T-cell (primary cell): ENCODE measurements around the gene LRRC28. TPM values are rescaled to one million over a fixed set of nuclear protein-coding genes. Genes with fewer than 3 reads are reported as not detected.
A peak's percentile ranks its signal among the peaks of the same experiment; 100 is the strongest.

Experiments used
- ATAC-seq, 4 experiments: fragments of 200-7000 bp in 3 of 4; fragments of 150-1000 bp in 1 of 4; cut with Tn5 transposase; replicated peaks in 1 of 4; 1 replicate in 3 of 4; 2 replicates in 1 of 4; pipeline ENCODE4 v1.10.0; 2021; ENCODE audit warnings: moderate library complexity in 3 of 4, mild to moderate bottlenecking in 2 of 4, moderate number of reproducible peaks in 1 of 4
- CTCF ChIA-PET, 2 donors: fragments of 300-600 bp; sonication (Branson Sonifier 250); formaldehyde crosslinking; loops; one replicate each; lab custom pipeline; 2022; ENCODE audit warnings: antibody characterized with exemption in 2 of 2; lab: Charles Lee
- POLR2A ChIA-PET, 2 donors: fragments of 300-600 bp; sonication (Branson Sonifier 250); formaldehyde crosslinking; loops; one replicate each; lab custom pipeline; 2022; ENCODE audit warnings: antibody characterized with exemption in 2 of 2; lab: Charles Lee
- DNase-seq, 35 experiments: peaks; one replicate each; pipeline versions ENCODE4 v3.0.0 to v3.0.0-alpha.2; 2013 to 2023
- H3K27ac ChIP-seq: one replicate; pipeline ENCODE4 v1.5.1; 2013; ENCODE audit warnings: low read length
- H3K27me3 ChIP-seq, 2 experiments: replicated peaks in 1 of 2; 1 replicate in 1 of 2; 2 replicates in 1 of 2; pipeline versions ENCODE4 v1.6.1 to v1.7.0; 2013; ENCODE audit warnings: low read length in 1 of 2, mixed read lengths in 1 of 2; ENCODE audit not compliant: control insufficient read depth in 2 of 2, insufficient read depth in 2 of 2; ENCODE audit errors: extremely low read depth in 1 of 2
- H3K36me3 ChIP-seq, 2 donors: 1 replicate in 1 of 2; 2 replicates in 1 of 2; pipeline versions ENCODE4 v1.6.1 to v1.7.0; 2013; ENCODE audit warnings: low read length in 1 of 2; ENCODE audit not compliant: control insufficient read depth in 2 of 2, insufficient read depth in 1 of 2; ENCODE audit errors: extremely low read depth in 1 of 2
- H3K4me1 ChIP-seq, 2 experiments: 1 replicate in 1 of 2; 2 replicates in 1 of 2; pipeline versions ENCODE4 v1.6.1 to v1.7.0; 2013; ENCODE audit warnings: low read length in 2 of 2, mixed read lengths in 1 of 2; ENCODE audit not compliant: insufficient read depth in 2 of 2, control insufficient read depth in 1 of 2; ENCODE audit errors: extremely low read depth in 1 of 2
- H3K4me3 ChIP-seq, 2 donors: 1 replicate in 1 of 2; 2 replicates in 1 of 2; pipeline versions ENCODE4 v1.5.1 to v1.7.0; 2013; ENCODE audit warnings: mild to moderate bottlenecking in 2 of 2, low read length in 1 of 2, moderate library complexity in 1 of 2; ENCODE audit not compliant: control insufficient read depth in 1 of 2; ENCODE audit errors: extremely low read depth in 1 of 2
- H3K9me3 ChIP-seq: 2 replicates; pipeline ENCODE4 v1.7.0; 2013
- H3K27ac Mint-ChIP-seq, 2 donors: one replicate each; pipeline ENCODE4 v1.8.0; 2020 to 2021; ENCODE audit warnings: mild to moderate bottlenecking in 2 of 2, mixed read lengths in 2 of 2
- H3K27me3 Mint-ChIP-seq, 2 donors: one replicate each; pipeline ENCODE4 v1.8.0; 2021 to 2022; ENCODE audit warnings: mixed read lengths in 2 of 2
- H3K36me3 Mint-ChIP-seq: one replicate; pipeline ENCODE4 v1.8.0; 2021; ENCODE audit warnings: mixed read lengths
- H3K4me1 Mint-ChIP-seq, 3 donors: one replicate each; pipeline ENCODE4 v1.8.0; 2020 to 2022; ENCODE audit warnings: mixed read lengths in 3 of 3, mild to moderate bottlenecking in 1 of 3
- H3K4me3 Mint-ChIP-seq, 3 donors: one replicate each; pipeline ENCODE4 v1.8.0; 2020 to 2022; ENCODE audit warnings: mild to moderate bottlenecking in 3 of 3, mixed read lengths in 3 of 3, moderate library complexity in 3 of 3
- H3K9me3 Mint-ChIP-seq, 3 donors: one replicate each; pipeline ENCODE4 v1.8.0; 2020 to 2022; ENCODE audit warnings: mixed read lengths in 3 of 3
- WGBS: methylation state at CpG from one replicate; pipeline ENCODE4 v1.1.5; 2013; ENCODE audit warnings: missing lambda C conversion rate; ENCODE audit not compliant: insufficient coverage; 5-methylcytosine and 5-hydroxymethylcytosine counted together
- total RNA-seq, 35 experiments: library from RNA in 6 of 35; stranded (reverse) in 6 of 35; fragments of 120-200 nt in 1 of 35; gene quantifications; one replicate each; pipeline versions ENCODE4 v1.2.1 to v1.2.4 and lab custom pipeline; 2013 to 2026

LRRC28 gene
- total RNA-seq, 5 donors from 2014 or later (not counting 1 experiment from before 2014, with no cell fraction given), result 14.2 to 20.0 (median 16.5) TPM

GRCh38 chr15:99433026-99433756 lies 181.9 kb downstream of the LRRC28 start:
- WGBS, result 79% methylated on average over 7 of the region's 14 CpGs
- Mint-ChIP-seq H3K4me3 (peak overlapping the region in 1 of 3 donors; percentile 62), H3K36me3 (no peaks in the 10 kb centered on the region), H3K27me3 (no peaks in the 10 kb centered on the region), H3K27ac (peak overlapping the region in 1 of 2 donors; percentile 71), H3K9me3 (no peaks in the 10 kb centered on the region), H3K4me1 (peaks cover 51 to 61% (median 56%) of the 10 kb centered on the region in 3 donors)
- Histone ChIP-seq H3K9me3 (no peaks in the 10 kb centered on the region), H3K4me3 (peak overlapping the region in 1 of 2 donors; percentile 8), H3K27ac (peak overlapping the region; percentile 49), H3K36me3 (no peaks in the 10 kb centered on the region), H3K27me3 (peaks cover 0 to 22% of the 10 kb centered on the region in 2 experiments), H3K4me1 (peaks cover 45 to 70% of the 10 kb centered on the region in 2 experiments)
- CTCF ChIA-PET, result no interaction called here
- POLR2A ChIA-PET, result no interaction called here
- ATAC-seq (peak; percentile 43 to 60 (median 50)), DNase-seq (peak in 6 of 35 experiments; percentile 16 to 43 (median 18))

- ATAC-seq (no peak), DNase-seq (peak in 1 of 35 experiments; percentile 9)
- peaks cover 56 to 67% (median 61%) of the 10 kb centered on the region in 3 donors for H3K4me1 Mint-ChIP-seq
- Histone ChIP-seq H3K4me3 (no peak overlapping the region), H3K4me1 (peaks cover 48 to 77% of the 10 kb centered on the region in 2 experiments), H3K9me3 (no peaks in the 10 kb centered on the region), H3K36me3 (no peaks in the 10 kb centered on the region), H3K27ac (peak overlapping the region; percentile 49), H3K27me3 (peaks cover 0 to 25% of the 10 kb centered on the region in 2 experiments)
- no peaks in the 10 kb centered on the region for H3K27me3 Mint-ChIP-seq
- H3K36me3 Mint-ChIP-seq, result no peaks in the 10 kb centered on the region
- 86% methylated on average over 18 of the region's 21 CpGs for WGBS
- H3K27ac Mint-ChIP-seq, result peak overlapping the region in 1 of 2 donors; percentile 71
- CTCF ChIA-PET, result no interaction called here
- POLR2A ChIA-PET, result no interaction called here
- H3K9me3 Mint-ChIP-seq, result no peaks in the 10 kb centered on the region
- peak overlapping the region in 1 of 3 donors; percentile 62 for H3K4me3 Mint-ChIP-seq
These were observed 182.6 kb downstream of the LRRC28 start for GRCh38 chr15:99433757-99434450.

- Mint-ChIP-seq H3K4me3 (peak overlapping the region in 1 of 3 donors; percentile 62), H3K9me3 (no peaks in the 10 kb centered on the region), H3K27ac (peak overlapping the region in 1 of 2 donors; percentile 64), H3K4me1 (peaks cover 55 to 71% (median 63%) of the 10 kb centered on the region in 3 donors), H3K36me3 (no peaks in the 10 kb centered on the region), H3K27me3 (no peaks in the 10 kb centered on the region)
- POLR2A ChIA-PET, result no interaction called here
- H3K9me3 ChIP-seq, result no peaks in the 10 kb centered on the region
- no peak overlapping the region for H3K4me3 ChIP-seq
- H3K27me3 ChIP-seq, result peaks cover 0 to 25% of the 10 kb centered on the region in 2 experiments
- no peak for ATAC-seq
- H3K27ac ChIP-seq, result no peak overlapping the region
- CTCF ChIA-PET, result no interaction called here
- H3K36me3 ChIP-seq, result no peaks in the 10 kb centered on the region
- peak in 1 of 35 experiments; percentile 10 for DNase-seq
- WGBS, result 82% methylated on average over 21 of the region's 24 CpGs
- H3K4me1 ChIP-seq, result peaks cover 48 to 77% of the 10 kb centered on the region in 2 experiments
These were observed 183.3 kb downstream of the LRRC28 start for GRCh38 chr15:99434506-99435112.

- Histone ChIP-seq H3K4me1 (peaks cover 48 to 77% of the 10 kb centered on the region in 2 experiments), H3K36me3 (no peaks in the 10 kb centered on the region), H3K9me3 (no peaks in the 10 kb centered on the region), H3K4me3 (no peak overlapping the region), H3K27me3 (peaks cover 0 to 25% of the 10 kb centered on the region in 2 experiments), H3K27ac (no peak overlapping the region)
- Mint-ChIP-seq H3K4me3 (peak overlapping the region in 1 of 3 donors; percentile 62), H3K9me3 (no peaks in the 10 kb centered on the region), H3K36me3 (no peaks in the 10 kb centered on the region), H3K27ac (peak overlapping the region in 1 of 2 donors; percentile 64), H3K27me3 (no peaks in the 10 kb centered on the region), H3K4me1 (peaks cover 55 to 73% (median 65%) of the 10 kb centered on the region in 3 donors)
- 70% methylated on average over 16 of the region's 20 CpGs for WGBS
- POLR2A ChIA-PET, result no interaction called here
- CTCF ChIA-PET, result no interaction called here
- DNase-seq (peak in 3 of 35 experiments; percentile 5 to 15 (median 12)), ATAC-seq (no peak)
These were observed 183.9 kb downstream of the LRRC28 start for GRCh38 chr15:99435113-99435695.

- peak overlapping the region in 1 of 2 donors; percentile 52 for H3K27ac Mint-ChIP-seq
- H3K36me3 ChIP-seq, result no peaks in the 10 kb centered on the region
- CTCF ChIA-PET, result no interaction called here
- peak in 3 of 35 experiments; percentile 4 to 14 (median 5) for DNase-seq
- peak overlapping the region in 1 of 3 donors; percentile 62 for H3K4me3 Mint-ChIP-seq
- H3K27me3 ChIP-seq, result peaks cover 0 to 25% of the 10 kb centered on the region in 2 experiments
- POLR2A ChIA-PET, result no interaction called here
- H3K4me3 ChIP-seq, result no peak overlapping the region
- no peaks in the 10 kb centered on the region for H3K9me3 Mint-ChIP-seq
- peaks cover 48 to 77% of the 10 kb centered on the region in 2 experiments for H3K4me1 ChIP-seq
- peaks cover 56 to 76% (median 65%) of the 10 kb centered on the region in 3 donors for H3K4me1 Mint-ChIP-seq
- H3K36me3 Mint-ChIP-seq, result no peaks in the 10 kb centered on the region
- H3K27ac ChIP-seq, result no peak overlapping the region
- H3K9me3 ChIP-seq, result no peaks in the 10 kb centered on the region
- WGBS, result 80% methylated on average over 6 of the region's 10 CpGs
- no peaks in the 10 kb centered on the region for H3K27me3 Mint-ChIP-seq
- no peak for ATAC-seq
These were observed 184.7 kb downstream of the LRRC28 start for GRCh38 chr15:99435877-99436541.
